HG03558 (cell line): ENCODE measurements around the gene KLF9.

Experiments used
- ATAC-seq: cut with Tn5 transposase; IDR thresholded peaks from one replicate; pipeline ENCODE4 v1.9.1; 2021; ENCODE audit warnings: moderate number of reproducible peaks; ENCODE audit not compliant: unreplicated experiment; ENCODE audit errors: extremely low read depth

Gene KLF9

DNA sequence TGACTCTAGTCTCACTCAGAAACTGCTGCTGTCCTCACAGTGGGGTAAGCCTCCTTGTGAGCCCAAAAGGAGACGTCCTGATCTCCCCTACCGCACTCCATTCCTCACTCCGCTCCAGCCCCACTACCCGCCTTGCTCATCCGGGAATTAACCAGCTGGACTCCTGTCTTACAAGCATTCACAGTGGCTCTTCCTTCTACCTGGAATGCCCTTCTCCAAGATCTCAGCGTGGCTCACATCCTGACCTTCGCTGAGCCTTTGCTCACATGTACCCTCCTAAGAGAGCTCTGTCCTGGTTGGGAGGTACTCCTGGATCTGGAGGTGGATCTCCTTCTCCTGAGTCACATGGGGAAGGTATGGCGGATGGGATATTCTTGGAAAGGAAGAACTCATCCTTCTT, 10.7 kb upstream of the KLF9 start:
- no peak for ATAC-seq

DNA sequence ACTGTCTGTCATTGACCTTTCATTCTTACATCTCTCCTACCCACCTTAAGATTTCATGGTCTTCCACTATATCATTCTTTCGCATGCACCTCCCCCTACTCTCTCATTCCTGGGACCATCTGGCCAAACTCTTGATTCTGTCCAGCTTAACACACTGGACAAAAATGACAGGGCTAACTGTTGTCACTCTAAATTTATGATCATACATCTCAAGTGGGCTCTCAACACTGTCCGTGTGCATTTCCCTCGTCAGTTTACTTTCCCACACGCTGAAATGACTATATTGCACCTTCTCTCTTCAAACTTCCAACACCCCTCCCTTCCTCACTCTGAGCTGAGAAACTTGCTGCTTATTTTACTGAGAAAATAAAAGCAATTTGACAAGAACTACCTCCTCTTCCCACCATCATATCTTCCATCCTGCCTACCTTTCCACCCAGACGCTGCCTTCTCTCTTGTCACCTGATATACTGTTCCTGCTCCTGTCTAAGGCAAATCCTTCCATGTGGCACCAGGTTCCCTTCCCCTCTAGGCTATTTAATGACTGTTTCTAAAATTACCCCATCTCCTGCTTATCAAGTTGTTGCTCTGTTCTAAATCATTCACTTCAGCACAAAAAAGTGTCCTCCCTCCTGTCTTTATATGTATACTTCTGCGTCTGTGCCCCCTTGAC, 8.1 kb upstream of the KLF9 start:
- no peak for ATAC-seq

DNA sequence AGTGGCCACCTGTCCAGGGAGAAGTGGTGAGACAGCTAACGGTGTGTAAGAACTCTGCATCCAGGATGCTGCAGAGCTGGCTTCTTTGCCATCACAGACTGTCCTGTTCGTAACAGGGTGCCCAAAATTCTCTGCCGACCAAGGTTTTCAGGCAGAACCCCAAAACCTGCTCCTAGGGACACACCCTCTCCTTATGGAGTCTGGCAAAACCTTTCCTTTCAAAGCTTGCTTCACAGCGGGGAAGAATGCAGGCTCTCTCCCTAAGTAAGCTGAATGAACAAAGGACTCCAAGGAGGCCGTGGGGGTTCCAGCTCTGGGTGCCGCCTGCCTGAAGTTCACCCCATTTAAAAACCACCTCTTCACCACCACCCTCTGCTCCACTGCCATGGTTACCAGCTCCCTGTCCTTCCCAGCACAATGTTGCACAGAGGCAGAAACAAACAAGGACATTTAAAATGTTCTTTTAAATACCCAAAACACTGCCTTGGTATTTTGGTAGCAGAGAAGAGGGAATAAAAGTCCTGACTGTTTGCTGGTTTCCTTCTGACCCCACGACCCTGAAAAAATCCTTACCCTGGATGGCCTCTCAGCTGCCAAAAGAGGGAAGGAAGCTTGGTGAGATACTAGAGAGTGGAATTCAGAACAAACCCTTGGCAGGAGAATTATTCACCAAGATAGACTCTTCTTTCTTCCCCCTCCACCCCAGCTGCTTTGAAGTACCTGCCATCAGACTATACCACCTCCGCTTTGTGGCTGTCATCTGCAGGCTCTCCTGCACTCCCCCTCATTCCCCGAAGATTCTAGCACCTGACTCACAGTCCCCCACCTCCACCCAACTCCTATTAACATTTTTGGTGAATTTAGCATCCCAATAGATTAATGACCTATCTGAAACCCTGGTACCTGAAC, 7.1 kb upstream of the KLF9 start:
- ATAC-seq, result no peak

DNA sequence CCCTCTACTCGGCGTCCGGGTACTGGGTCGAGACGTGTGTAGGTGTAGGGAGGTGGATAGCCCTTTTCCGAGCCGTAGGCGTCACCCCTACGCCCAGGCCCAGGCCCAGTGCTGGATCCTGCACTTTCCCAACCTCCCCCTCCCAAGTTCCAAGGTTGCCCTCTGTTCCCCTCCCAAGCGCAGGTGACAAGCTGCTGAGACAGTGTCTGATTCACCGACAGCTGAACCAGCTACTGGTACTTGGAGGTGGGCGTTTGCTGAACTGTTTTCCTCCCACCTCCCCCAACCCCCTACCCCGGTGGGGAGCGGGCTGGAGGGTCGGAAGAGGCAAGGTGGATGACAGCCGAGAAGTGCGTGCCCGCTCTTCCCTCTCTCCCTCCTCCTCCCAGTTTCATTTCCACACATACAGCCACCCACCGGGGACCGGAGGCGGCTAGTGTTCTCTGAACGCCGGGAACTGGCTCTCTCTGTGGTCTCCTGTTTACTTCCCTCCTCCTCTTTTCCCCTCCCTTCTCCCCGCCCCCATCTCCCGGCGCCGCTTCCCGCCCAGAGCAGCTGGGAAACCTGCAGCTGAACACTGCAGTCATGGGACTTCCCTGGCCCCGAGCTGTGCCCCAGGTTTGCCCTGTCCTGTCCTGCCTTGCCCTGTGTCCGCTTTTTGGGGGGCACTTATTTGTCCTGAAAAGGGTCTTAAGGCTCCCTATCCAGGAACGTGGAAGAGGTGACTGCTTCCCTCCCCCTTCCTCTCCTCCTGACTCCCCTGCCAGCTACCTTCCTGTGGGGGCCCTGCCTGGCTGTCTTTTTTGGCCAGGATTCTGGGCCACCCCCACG, 6.2 kb upstream of the KLF9 start:
- no peak for ATAC-seq

DNA sequence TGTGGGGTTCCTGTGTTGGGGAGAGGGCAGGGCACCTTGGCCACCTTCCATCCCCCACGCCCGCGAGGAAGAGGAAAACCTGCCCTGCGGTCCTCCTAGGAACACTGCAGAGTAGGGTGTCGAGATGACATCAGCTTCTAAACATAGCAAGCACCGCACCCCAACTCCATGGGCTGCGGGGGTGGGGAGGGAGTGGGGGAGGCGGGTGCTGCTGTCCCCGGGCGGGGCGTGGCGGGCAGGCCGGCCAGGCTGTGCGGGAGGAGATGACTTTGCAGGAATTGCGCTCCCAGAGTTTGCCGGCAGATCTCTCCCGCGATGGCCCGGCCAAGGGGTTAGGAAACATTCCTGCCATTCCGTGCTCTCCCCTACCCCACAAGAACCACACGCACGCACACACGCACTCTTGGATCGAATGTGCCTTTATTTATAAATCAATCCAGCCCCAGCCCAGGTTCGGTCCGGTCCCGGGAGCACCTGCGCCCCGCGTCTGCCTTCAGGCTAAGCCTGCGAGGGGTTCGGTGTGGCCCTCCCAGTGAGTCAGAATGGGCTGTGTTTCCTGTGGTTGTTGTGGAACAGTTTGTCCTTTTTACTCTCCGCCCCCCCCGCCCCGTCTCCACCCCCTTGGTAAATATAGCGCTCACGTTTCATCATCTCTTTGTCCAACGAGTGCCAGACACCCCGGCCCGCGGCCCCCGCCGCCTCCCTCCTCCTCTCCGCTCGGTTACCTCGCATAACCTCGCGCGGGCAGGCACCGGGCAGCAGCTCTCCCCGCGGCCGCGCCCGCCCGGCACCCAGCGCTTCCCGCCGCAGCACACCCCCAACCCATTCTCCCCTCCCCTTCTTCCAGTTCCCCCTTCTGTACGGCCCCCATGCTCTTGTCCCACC, 5.3 kb upstream of the KLF9 start:
- ATAC-seq, result peak; percentile 1

DNA sequence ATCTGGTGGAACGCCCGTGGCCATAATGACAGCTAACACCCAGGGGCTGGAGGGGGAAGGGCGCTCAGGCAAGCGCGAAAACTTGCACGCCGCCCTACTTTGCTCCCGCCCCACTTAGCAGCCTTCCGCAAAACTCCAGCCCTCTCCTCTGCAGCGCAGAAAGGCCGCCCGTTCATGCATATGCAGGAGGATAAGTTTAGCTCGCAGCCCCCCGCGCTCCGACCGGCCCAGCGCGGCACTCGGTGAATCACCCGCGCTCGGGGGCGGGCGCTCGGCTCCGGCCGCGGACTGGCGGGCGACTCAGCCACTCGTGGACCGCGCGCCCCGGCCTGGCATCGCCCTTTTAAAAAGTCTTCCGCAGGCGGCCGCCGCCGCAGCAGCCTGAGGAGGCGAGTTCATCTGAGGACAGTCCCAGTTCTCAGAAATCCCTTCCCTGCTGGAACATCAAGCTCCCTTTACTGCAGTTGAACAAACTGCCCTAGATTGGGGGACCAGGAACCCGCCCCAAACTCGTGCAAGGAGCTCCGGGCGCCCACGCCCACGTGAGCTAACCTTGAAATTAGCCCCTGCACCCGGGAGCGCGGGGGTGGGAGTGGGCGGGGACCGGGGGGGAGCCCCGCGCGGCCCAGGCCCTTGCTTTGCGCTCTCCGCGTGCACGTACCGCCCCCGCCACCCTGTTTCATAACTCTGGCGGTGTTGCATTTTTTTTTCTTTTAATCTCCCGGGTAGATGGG, 4.5 kb upstream of the KLF9 start:
- peak; percentile 29 for ATAC-seq

DNA sequence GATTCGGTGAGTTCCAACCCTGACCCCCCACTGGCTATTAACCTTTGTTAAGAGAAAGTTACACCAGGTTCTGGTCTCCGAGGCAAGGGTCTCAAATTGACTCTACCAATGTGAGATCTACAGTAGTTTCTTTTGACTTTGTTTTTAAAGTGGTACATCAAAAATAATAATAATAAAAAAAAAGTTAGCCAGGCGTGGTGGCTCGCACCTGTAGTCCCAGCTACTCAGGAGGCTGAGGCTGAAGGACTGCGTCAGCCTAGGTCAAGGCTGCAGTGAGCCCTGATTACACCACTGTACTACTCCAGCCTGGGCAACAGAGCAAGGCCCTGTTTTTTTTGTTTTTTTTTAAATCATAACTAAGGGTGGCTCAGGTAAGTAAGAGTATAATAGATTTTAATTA, 1.0 kb upstream of the KLF9 start:
- ATAC-seq, result no peak

DNA sequence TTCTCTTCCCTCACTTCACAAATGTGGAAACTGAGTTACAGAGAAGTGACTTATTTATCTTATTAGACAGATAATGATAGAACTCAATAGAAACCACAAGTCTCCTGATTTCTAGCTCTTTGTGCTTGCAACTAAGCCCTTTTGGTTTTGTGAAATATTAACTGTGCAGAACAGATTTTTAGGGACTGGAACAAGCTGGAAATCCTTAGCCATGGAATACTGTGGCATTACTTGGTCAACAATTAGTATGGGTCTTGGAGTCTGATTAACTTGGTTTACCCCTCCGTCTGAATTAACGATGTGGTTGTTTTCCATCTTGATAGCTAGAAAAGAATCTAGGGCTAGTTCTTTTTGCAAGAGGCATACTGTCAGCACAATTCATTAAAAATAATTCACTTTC, 584 bp upstream of the KLF9 start:
- no peak for ATAC-seq

DNA sequence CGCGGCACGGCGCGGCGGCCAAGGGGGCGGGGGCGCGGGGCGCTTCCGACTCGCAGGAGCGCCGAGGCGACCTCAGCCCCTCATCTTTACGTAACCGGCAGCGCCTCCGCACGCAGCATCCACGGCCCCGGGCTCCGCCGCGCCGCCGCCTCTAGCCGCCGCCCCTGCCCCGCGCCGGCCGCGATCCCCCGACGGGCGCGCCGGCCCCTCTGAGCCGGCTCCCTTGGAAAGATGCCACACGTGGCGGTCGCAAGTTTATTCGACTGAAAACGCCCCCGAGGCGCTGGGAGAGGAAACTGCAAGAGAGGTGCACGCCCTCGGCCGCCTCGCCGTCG, 1.0 kb downstream of the KLF9 start:
- peak; percentile 2 for ATAC-seq

DNA sequence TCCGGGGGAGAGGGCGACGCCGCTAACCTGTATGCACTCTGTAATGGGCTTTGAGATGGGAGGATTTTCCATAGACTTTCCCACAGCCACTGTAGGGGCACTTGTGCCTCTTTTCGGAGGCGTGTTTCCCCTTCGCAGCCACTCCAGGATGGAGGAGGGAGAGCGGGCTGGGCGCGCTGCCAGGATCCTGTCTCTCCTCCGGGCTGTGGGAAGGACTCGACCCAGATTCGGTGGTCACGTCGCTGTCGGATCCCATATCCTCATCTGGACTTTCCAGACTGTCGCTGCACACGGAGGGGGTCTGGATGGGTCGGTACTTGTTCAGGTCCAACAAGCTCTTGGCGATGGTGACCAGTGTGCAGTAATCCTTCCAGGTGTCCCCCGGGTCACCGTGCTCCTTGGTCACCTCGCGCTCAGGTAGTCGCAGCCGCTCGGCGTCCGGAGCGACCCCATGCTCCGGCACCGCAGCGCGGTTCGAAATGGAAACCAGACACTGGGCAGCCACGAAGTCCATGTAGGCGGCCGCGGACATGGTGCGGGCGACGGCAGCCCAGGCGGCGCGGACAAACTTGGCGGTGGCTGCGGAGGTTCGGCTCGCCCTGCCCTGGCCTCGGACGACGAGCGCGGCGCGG, 1.5 kb downstream of the KLF9 start:
- no peak for ATAC-seq

DNA sequence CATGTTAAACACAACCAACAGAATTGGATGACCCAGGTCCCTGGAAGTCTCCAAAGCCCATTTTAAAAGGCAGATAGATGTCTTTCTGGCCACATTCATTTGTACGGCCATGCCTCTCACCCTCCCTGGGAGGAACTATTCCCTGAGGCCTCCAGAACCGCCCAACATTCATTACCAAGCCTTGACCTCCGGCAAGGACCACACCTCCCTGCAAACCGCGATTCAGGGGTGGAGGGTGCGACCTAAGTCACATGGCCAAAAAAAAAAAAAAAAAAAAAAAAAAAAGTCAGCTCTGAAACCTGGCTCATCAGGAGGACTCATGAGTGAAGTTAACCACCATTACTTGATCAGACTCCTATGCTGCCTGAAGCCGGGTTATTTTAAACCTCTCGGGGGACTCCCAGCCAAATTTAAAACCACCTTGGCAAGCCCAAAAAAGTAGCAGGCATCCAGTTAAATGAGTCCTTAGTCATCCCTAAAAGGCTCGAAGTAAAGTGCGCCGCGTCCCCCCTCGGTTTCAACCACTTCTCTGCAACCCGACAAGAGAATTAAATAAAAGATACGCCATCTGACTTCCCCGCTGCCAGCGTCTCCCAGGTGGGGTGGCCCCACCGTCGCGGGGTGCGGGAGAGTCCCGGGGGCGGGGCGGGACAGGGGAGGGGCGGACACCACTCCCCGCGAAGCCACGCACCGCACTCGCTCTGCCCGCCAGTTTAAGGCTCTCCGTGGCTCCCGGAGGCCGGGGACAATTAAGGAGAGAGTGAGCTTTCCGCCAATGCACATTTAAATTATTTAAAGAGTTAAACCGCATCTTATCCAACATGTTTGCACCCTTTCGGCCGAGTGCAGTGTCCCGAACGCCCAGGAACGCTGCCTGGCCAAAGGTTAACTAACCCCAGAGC, 2.3 kb downstream of the KLF9 start:
- ATAC-seq, result peak; percentile 30

DNA sequence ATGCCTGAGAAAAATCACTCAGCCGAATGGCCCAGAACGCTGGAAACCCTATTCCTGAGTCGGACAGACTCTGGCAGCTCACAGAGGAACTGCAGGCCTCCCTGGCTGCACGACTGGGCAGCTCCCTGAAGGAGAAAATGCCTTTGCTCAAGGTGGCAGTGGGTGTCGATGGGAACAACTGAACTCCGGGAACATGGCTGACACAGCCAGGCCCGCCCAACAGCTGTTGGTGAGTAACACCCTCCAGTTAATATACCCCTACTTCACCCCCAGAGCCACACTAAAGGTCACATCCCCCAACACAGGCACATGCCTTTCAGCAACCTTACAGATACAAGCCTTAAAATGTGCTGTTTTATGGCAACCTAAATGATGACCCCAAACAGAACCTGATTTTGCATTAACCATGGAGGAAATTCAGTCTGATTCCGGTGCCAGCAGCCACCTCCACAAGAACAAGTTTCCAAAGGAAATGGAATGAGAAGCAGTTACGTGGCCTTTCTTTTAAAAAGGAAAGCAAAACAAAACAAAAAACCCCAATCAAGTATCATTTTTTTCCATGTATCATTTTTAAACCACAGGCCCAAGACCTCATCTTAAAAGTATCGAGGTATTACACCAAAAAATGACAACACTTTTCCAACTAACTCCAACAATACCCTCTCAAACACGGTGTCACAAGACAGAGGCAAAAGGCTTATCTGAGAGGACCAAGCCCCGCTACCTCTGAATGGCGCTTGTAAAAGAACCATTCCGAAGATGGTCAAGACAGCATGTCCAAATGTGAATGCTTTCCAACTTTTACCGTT, 3.1 kb downstream of the KLF9 start:
- no peak for ATAC-seq

DNA sequence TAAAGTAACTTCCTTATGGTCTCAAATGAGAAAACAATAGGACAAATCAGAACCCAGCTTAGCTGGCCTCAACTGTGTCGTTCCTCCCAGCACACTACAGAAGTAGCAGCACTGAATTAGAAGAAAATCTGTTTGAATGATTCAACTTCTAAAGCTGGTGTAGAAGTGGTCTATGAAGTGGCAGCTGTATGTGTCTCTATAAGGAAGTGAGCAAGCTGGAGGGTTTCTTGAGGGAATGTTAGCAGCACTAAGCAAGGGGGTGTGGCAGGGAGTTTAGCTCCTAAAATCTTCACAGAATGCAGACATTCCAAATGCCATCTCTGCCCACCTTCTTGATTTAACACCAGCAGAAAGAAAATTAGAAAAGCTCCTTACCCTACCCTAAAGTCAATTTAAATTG, 4.1 kb downstream of the KLF9 start:
- ATAC-seq, result no peak

DNA sequence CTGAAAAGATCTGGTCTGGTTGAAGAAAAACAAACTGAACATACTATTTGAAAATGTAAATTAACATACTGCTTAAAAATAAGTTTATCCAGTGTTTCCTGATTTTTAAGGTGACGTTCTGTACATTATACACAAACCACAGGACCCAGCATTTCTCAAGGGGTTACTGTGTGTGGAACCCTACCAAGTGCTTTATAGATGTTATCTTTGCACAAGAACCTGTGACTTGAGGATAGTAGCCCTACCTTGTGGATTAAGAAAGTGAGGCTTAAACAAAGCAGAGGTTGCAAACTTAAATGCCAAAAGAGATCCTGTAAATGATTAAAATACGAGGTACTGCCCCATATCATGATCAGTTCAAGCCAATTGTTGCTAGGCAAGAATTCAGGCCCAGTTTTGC, 4.7 kb downstream of the KLF9 start:
- no peak for ATAC-seq

DNA sequence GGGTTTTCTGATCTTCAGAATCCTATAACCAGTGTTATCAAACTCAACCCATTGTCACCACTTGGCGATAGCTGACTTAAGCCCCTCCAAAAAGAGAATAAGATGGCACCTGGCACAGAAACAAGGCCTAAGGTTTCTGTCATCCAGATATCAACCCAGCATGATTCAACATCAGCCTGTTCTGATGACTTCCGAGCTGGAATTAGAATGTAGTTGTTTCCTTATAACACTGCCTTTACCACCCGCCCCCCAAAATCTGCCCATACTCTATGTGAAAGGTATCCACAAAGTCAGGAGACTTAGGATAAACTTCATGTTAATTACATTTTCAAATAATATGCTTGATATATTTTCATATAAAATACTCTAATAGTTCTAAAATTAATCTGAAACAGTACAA, 5.2 kb downstream of the KLF9 start:
- ATAC-seq, result no peak

DNA sequence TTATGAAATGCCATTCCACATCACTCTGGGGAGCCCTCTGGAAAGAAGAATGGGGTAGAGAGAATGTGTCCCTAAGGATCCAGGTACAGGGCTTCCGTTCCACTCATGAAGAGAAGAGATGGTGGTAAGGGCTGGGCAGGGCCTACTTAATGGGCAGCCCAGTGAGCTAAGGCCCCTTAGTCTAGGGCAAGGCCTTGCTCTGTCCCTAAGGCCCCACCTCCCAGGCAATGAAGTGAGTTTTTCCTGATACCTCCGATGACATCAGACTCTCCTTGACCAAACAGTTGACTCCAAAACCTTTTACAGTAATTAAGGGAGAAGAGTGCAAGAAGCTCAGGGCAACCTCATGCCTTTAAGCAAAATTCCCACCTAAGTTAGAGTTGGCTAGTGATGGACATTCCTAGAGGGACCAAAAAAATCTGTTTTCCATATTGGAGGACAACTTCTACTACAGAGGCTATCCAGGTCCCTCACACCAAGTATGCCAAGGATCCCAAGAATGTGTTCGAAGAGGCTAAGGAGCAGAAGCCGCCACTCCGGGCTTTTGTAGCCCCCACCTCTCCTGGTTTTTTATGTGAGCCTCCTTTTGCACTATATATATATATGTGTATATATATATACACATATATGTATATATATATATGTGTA, 5.9 kb downstream of the KLF9 start:
- no peak for ATAC-seq

DNA sequence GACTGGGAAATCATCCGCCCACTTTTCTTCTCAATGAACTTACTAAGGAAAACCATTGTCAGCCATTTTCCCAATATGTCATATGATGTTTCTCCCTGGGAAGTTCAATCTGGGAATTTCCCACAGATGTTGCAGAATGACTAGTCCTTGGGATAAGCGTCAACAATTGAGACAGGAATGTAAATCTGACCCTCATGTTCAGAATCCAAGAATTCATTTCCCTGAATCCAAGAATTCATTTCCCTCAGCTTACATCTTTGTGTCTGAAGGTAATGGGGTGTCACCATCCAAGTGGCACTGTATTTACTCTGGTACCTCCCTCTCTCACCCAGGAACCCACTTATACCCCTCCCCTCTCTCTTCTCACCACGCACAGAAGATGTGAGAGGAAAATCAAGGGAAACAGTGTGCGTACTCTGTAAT, 7.4 kb downstream of the KLF9 start:
- no peak for ATAC-seq
